Left renal pelvis (tissue), 4 donors: ENCODE measurements around the gene GID4. TPM values are rescaled to one million over a fixed set of nuclear protein-coding genes. Genes with fewer than 3 reads are reported as not detected.

Experiments used
- DNase-seq, 4 donors: peaks; one replicate each; pipeline ENCODE4 v3.0.0-alpha.2; 2013; ENCODE audit warnings: low read depth in 4 of 4, low spot score in 3 of 4
- polyA plus RNA-seq, 4 donors: library from polyadenylated mRNA; unstranded; fragments of 120-200 nt; gene quantifications; one replicate each; pipeline ENCODE4 v1.2.1, GENCODE V29; 2013; ENCODE audit not compliant: insufficient read length in 4 of 4

The GID4 gene
- polyA plus RNA-seq, 4 donors: 13.3 to 16.2 (median 14.5) TPM

DNA sequence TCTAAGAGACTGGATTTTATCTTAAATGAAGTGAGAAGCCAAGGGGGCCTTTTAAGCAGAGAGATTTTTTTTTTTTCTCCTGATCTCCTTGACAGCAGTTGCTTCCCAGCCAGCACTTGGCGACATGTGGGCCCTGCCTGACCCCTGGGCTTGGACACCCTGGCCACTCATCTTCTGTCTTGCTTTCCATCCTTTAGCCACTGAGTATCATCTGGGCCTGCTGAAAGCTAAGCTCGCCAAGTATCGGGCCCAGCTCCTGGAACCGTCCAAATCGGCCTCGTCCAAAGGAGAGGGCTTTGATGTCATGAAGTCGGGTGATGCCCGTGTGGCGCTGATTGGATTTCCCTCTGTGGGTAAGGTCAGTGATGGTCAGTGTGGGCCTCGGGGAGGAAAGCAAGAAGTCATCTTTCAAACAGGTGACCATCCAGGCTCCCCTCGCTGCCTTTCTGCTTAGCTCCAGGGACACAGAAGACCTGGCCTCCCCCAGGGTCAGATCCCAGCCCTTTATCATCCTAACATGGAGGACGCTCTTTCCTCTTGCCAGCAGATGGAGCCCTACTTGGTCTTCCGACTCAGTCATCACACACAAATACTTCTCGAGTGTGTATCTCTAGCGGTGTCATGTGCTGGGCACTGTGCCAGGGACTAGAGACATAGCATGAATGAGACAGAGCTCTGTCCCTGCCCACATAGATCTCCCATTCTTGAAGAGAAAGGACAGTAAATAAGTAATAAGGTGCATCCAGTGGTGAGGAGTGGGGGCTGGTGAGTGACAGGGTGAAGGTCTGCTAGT is 54.6 kb downstream of the GID4 start:
- no peak for DNase-seq

DNA sequence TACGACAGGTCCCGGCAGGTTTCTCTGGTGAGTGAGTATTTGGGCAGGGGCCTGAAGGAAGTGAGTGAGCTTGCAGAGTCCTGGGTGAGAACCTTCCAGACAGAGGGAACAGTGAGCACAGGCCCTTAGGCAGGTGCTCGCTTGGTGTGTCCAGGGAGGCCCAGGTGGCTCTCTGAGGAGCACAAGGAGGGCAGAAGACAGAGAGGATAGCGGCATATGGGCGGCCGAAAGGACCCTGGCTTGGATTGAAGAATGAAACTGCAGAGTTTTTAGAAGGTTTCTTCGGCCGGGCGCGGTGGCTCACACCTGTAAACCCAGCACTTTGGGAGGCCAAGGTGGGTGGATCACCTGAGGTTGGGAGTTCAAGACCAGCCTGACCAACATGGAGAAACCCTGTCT is 55.2 kb downstream of the GID4 start:
- no peak for DNase-seq

DNA sequence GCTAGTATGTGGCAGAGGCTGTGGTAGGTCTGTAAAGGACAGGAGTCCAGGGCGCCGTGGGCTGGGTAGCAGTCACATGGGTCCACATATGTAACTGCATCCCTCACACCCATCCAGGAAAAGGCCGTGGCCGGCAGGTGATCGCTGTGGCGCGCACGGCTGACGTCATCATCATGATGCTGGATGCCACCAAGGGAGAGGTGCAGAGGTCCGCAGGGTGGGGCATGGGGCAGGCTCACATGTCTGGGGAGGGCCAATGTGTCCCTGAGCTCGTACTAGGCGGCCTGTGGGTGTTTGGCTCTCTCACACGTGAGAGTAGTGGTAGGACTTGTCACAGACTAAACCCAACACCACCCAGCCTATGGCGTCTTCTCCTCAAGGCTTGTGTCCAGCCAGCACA is 60.3 kb downstream of the GID4 start:
- no peak for DNase-seq

DNA sequence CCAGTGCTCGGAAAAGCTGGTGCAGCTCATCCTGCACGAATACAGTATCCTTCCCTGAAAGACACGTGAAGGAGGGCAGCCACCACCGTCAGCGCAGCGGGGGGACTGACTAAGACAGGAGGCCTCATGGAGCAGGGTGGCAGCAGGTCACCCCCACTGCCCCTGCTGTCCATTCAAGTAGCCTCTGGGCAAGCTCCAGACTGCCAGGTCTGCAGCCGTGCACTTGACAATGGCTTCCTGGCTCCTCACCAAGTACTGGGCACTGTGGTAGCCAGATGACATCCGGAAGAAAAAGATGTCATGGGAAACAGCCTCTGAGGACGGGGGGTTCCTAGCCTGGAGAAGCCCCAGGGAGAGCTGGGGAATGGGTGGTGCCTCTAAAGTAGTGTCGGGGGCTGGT is 61.4 kb downstream of the GID4 start:
- DNase-seq: no peak

DNA sequence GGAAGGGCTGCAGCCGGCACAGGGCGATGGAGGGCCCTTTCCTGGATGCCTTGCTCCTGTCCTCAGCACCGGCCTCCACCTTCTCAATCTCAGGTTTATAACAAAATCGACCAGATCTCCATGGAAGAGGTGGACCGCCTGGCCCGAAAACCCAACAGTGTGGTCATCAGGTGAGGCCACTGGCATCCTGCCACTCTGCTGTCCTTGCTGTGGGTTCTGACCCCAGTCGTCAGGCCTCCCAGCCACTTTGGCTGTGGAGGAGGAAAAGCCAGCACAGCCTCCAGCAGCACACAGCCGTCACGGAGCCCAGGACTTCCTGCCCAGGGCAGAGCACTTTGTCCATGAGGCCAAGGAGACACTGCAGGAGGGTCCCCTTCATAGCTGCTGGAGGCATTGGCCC is 62.6 kb downstream of the GID4 start:
- DNase-seq: no peak

DNA sequence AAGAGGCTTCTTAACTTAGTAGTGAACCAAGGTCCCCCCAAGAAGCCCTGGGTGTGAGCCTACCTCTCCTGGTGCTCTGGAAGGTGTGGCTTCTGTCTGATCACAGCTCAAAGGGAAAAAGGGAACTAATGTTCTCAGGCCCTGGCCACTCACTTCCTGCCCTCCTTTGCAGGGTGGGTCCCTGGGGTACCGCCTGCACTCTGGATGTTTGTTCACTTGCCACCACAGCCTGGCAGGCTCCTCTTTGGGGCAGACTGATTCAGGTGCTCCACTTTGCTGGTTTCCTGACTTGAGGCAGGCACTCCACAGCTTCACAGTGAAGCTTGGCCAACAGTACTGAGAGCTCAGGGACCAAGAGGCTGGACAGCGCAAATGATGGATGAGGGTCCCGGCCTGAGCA is 63.4 kb downstream of the GID4 start:
- DNase-seq: no peak

DNA sequence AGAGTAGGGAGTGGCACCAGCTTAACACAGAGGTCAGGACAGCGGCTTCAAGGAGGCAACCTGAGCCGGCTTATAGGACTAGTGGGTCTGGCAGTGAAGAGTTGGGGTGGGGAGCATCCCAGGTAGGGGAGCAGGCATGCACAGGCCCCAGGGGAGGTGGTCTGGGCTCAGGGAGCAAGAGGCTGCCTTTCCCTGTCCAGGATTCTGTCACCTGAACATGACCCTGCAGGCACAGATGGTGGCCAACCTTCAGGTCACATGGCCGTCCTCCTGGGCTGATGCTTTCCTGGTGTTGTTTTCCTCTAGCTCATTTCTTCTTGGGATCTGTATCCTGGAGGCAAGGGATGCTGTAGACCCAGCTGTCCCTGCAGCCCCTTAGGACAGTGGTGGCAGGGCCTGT is 65.8 kb downstream of the GID4 start:
- no peak for DNase-seq

DNA sequence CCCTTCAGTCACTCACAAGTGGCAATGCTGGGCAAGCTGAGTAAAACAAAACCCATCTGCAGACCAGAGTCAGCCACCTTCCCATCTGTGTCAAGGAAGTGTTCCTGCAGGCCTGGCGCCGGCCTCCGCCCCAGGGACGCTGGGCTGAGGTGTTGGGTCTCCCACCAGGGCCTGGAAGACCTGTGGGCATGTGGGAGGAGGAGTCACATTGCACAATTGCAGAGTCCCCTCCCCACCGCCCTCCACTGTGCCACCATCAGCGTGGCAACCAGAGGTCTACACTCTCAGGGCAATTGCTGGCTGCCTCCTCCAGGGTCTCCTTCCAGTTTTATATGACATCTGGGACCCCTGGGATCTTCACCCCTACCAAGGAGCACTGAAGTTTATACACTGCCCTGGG is 66.4 kb downstream of the GID4 start:
- DNase-seq: no peak

DNA sequence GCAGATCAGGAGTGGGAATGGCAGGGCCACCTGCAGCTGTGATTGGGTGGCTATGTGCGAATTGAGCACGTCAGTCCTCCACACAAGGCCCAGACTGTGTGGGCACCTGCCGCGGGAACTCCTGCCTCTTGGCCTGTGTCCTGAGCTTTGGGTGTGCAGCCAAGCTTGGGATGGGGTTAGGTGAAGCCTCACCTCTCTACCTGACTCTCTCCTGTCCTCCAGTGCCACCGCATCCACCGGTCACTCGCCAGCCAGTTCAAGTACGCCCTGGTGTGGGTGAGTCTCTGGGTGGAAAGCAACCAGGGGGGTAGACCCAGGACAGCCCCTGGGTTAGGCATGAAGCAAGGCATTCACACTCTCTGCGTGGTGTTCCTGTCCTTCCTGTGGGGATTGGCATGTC is 67.0 kb downstream of the GID4 start:
- DNase-seq: no peak

DNA sequence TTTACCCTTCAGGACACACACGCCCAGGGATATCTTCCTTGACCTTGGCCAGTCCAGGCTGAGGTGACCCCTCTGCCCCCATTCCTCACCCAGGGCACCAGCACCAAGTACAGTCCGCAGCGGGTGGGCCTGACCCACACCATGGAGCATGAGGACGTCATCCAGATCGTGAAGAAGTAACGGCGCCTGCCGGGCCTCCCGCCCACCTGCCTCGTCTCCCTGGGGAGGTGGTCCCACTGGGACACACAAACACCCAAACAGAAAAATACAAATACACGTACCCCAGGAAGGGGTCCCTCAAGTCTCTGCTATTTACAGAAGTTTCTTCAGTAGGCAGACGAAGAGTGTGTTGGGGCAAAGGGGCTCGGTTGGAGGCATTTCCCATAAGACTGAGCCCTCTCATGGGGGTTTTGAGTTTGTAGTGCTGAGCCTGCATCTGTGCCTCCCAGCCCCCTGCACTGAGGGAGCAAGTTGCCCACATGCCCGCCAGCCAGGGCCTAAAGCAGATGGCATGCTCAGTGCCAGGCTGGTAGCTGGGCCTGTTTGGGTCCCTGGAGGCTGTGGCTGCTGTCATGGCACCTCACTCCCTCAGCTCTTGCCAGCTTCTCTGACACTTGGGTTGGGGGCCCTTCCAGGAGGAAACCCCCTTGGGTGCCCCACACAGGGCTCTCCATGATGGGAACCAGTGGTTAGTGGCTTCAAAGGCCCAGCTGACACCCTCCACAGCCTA is 68.0 kb downstream of the GID4 start:
- DNase-seq: no peak

DNA sequence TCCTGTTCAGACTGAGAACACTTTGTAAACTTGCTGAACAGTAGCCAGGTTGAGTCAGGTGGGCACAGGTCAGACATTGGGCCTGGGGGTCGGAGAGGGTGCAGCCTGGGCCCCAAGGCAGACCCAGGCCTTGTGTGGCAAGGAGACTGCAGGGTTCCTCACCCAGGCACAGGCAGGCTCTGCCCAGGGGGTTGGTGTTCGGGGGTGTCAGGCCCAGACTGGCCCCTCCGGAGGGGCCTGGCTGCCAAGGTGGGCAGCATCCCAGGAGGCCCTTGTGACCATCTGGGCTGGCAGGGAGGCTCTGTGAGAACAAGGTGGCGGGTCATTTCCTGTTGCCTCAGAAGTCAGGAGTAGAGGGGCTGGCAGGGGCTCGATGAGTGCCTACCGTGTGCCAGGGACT is 68.8 kb downstream of the GID4 start:
- DNase-seq: no peak

DNA sequence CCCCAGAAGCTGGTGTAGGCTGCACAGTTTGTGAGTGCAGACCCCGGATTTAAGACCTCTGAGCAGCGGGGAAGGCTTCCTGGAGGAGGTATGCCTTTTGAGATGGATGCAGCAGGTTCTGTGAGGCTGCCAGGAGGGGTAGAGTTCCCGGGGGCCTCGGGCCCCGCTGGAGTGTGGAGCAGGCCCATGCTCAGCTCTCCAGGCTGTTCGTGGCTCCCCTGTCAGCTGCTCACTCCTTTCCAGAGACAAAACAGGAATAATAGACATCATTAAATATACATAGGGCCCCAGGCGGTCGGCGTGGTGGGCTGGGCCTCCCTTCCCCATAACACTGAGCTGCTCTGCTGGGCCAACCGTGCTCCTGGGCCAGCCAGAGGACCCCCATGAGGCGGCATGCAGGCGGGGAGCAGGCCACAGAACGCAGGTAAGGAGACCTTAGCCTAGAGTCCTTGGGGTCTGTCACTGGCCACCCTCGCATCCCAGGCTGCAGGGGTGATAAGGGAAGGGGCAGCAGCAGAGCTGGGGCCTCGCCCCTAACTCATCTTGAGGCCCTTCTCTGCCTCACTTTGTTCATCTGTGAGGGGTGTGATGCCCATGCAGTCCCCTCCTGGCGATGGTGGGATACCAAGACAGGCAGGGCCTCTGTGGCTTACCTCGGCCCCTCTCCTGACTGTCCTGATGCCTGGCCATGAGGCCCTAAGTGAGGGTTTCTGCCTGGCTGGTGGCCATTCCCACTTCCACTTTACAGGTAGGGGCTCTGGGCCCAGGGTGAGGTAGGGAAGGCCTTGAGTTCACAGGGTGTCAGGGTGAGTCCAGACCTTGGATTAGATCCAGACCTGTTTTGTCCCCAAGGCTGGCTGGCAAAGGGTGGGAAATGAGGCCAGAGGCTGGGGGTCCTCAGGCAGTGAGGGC is 69.4 kb downstream of the GID4 start, which contains the start of gene MYO15A:
Gene MYO15A, plus strand, starts transcription at position 356 of the 912 bp plus-strand sequence. CDS start 10,045 bp downstream, outside the sequence.
- no peak for DNase-seq

DNA sequence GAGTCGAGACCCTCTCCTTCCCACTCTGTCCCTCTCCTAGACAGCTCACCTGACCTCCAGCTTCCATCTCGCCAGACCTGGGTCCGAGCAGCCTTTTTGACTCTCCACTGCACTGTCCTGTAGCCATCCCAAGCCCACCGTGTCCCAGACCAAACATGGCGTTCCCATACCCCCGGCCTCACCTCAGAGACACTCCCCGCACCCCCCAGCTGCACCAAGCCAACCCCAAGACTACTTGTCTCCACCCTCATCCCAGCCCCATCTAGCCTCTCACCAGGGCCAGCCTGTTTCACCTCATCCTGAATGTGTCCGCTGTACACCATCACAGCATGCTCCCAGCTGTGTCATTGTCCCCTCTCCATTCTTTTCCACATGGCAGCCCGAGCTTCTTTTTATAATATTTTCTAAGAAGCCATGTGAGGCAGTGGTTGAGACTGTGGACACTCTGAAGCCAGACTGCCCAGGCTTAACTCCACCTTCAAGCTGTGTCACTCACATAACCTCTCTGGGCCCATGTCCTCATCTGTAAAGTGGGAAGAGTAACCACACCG is 70.8 kb downstream of the GID4 start:
- DNase-seq: no peak

DNA sequence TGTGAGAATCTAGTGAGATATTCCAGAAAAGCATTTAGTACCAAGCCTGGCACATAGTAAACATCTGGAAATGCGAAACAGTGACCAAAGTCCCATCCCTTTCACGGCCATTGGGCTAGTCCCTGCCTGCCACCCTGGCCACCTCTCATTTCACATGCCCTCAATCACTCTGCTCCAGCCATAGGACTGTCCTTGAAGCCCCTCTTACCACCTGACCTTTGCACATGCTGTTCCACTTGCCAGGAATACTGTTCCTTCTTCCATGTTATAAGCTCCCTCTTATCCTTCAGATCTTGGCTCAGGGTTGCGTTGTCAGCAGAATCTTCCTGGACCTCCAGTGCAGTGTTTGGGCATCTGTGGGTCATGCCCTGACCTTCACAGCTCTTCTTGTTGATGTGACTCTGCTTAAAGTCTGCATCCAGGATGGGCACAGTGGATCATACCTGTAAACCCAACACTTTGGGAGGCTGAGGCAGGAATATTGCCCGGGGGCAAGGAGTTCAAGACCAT is 71.5 kb downstream of the GID4 start:
- no peak for DNase-seq

DNA sequence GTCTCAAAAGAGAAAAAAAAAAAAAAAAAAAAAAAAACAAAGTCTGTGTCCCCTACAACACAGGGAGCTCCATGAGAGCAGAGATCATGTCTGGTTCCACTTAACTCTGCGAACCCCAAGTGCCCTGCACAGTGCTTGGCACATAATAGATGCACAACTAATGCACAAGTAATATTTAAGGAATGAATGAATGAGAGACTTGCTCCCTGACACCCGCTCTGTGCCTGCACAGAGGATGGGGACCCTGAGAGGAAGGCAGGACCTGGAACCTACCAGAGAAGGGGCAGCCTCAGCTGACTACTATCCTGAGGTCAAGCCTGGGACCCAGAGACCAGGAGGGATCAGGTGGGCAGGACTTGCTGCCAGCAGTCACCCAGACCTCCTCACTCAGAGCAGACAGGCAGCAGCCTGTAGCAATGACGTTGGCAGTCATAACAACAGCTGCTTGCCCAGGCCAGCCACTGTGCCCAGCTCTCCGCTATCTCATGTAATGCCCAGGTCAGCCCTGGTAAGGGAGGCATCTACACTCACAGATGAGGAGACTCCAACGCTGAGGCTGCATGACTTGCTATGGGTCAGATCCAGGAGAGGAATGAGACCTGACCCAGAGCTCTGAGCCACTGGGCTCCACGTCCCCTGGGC is 72.2 kb downstream of the GID4 start:
- no peak for DNase-seq

DNA sequence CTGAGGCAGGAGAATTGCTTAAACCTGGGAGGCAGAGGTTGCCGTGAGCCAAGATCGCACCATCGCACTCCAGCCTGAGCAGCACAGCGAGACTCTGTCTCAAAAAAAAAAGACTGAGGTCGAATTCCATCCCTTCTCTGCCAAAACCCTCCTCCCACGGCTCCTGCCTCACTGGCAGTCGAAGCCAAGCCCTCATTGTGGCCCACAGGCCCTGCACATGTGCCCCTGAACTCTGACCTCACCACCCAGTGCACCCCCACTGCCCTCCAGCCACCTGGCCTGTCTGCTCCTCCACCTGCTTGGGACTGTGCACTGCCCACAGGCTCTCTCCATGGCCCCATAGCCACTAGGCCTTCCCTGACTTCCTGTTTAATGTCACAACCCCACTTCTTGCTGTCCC is 76.3 kb downstream of the GID4 start:
- no peak for DNase-seq

DNA sequence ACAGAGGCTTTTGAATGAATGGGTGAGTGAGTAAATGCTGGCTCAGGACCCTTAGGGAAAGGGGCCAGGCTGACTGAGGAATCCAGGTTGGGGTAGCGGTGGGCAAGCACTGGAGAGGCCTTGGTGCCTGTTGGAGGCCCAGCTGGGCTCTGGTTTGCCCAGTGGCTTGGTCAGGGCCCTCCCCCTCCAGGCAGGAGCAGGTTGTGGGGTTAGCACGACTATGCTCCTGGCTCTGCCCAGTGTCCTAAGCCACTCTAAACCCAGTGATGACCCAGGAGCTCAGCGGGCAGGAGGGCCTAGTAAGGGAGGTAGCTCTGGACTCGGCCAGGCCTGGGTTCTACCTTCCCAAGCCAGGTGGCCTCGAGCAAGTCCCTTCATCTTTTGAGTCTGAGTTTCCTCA is 76.9 kb downstream of the GID4 start:
- DNase-seq: no peak

DNA sequence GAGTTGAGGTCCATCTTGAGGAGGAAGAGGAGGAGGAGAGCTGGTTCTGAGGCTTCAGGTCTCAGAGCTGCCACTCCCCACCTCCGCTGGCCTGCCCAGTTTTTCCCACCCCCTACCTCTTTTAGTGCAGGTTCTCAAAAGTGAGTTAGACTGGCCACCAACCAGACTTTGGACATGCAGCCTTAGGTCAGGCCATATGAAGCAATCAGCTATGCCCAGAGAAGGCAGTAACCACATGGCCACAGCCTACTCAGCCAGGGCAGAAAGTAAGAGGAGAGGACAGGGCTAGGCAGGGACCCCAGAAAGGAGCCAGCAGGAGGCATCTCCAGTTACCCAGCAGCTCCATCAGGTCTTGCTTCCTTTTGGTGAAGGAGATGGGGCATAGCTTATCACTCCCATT is 78.3 kb downstream of the GID4 start:
- DNase-seq: no peak
